GM23338 (cell line): ENCODE measurements around the gene LITAF. TPM values are rescaled to one million over a fixed set of nuclear protein-coding genes. Genes with fewer than 3 reads are reported as not detected.

ENCODE experiments used
- ATAC-seq: fragments of 200-7000 bp; cut with Tn5 transposase; 3 replicates; pipeline ENCODE4 v1.9.1; 2020
- DNase-seq: peaks from one replicate; pipeline ENCODE4 v3.0.0-alpha.2; 2015; ENCODE audit warnings: low spot score
- H2AFZ ChIP-seq: fragments of 200-600 bp; sonication (generic); 2 replicates; pipeline ENCODE4 v1.8.0; 2016; ENCODE audit warnings: antibody characterized with exemption, mild to moderate bottlenecking, moderate library complexity
- H3F3A ChIP-seq: fragments of 200-600 bp; sonication (generic); replicated peaks from 2 replicates; pipeline ENCODE4 v1.8.0; 2017; ENCODE audit warnings: antibody characterized with exemption, mixed run types, low read depth
- H3K27ac ChIP-seq: fragments of 200-600 bp; sonication (generic); 2 replicates; pipeline ENCODE4 v1.6.1; 2016; ENCODE audit warnings: low read depth
- H3K27me3 ChIP-seq: fragments of 200-600 bp; sonication (generic); 2 replicates; pipeline ENCODE4 v1.8.0; 2016; ENCODE audit warnings: mild to moderate bottlenecking, mixed run types, moderate library complexity; ENCODE audit not compliant: insufficient read depth
- H3K36me3 ChIP-seq: fragments of 200-600 bp; sonication (generic); 2 replicates; pipeline ENCODE4 v1.8.0; 2016; ENCODE audit warnings: mild to moderate bottlenecking; ENCODE audit not compliant: insufficient read depth
- H3K4me1 ChIP-seq: fragments of 200-600 bp; sonication (generic); 2 replicates; pipeline ENCODE4 v1.8.0; 2016; ENCODE audit warnings: mild to moderate bottlenecking, moderate library complexity; ENCODE audit not compliant: insufficient read depth
- H3K4me2 ChIP-seq: fragments of 200-600 bp; sonication (generic); 2 replicates; pipeline ENCODE4 v1.7.1; 2017; ENCODE audit warnings: mixed run types
- H3K4me3 ChIP-seq: fragments of 200-600 bp; sonication (generic); 2 replicates; pipeline ENCODE4 v1.6.1; 2016; ENCODE audit warnings: mixed run types
- H3K79me2 ChIP-seq: fragments of 200-600 bp; sonication (generic); replicated peaks from 2 replicates; pipeline ENCODE4 v1.8.0; 2017; ENCODE audit warnings: mild to moderate bottlenecking; ENCODE audit not compliant: insufficient read depth
- H3K9me2 ChIP-seq: fragments of 200-600 bp; sonication (generic); 2 replicates; pipeline ENCODE4 v1.8.0; 2017; ENCODE audit not compliant: insufficient read depth
- H4K20me1 ChIP-seq: fragments of 200-600 bp; sonication (generic); replicated peaks from 2 replicates; pipeline ENCODE4 v1.8.0; 2017; ENCODE audit warnings: mild to moderate bottlenecking; ENCODE audit not compliant: insufficient read depth
- H3K27ac Mint-ChIP-seq: 2 replicates; pipeline ENCODE4 v1.8.0; 2020; ENCODE audit warnings: inconsistent platforms, mild to moderate bottlenecking, moderate library complexity, mixed read lengths
- H3K27me3 Mint-ChIP-seq: 3 replicates; pipeline ENCODE4 v1.8.0; 2022; ENCODE audit warnings: low read depth, mild to moderate bottlenecking, moderate library complexity, mixed read lengths, inconsistent platforms; ENCODE audit not compliant: insufficient read depth, poor library complexity
- H3K36me3 Mint-ChIP-seq: 3 replicates; pipeline ENCODE4 v1.8.0; 2021; ENCODE audit warnings: low read depth, mild to moderate bottlenecking, inconsistent platforms, moderate library complexity, mixed read lengths
- H3K4me1 Mint-ChIP-seq: 3 replicates; pipeline ENCODE4 v1.8.0; 2020; ENCODE audit warnings: mild to moderate bottlenecking, inconsistent platforms, mixed read lengths
- H3K4me3 Mint-ChIP-seq: 3 replicates; pipeline ENCODE4 v1.8.0; 2021; ENCODE audit warnings: moderate library complexity, mild to moderate bottlenecking, inconsistent platforms, mixed read lengths
- H3K9me3 Mint-ChIP-seq: 3 replicates; pipeline ENCODE4 v1.8.0; 2020; ENCODE audit warnings: moderate library complexity, mild to moderate bottlenecking, inconsistent platforms, mixed read lengths
- CREB1 ChIP-seq: fragments of 250-450 bp; sonication (Bioruptor Pico); IDR thresholded peaks from 2 replicates; pipeline ENCODE4 v1.5.0; 2020; ENCODE audit warnings: low read depth, mild to moderate bottlenecking, moderate library complexity
- ETS1 ChIP-seq: IDR thresholded peaks from 2 replicates; pipeline ENCODE4 v1.6.1; 2016; ENCODE audit warnings: antibody characterized with exemption
- POLR2AphosphoS5 ChIP-seq: IDR thresholded peaks from 2 replicates; pipeline ENCODE4 v1.6.1; 2016; ENCODE audit warnings: antibody characterized with exemption, low read depth
- REST ChIP-seq: IDR thresholded peaks from one replicate; pipeline ENCODE4 v1.6.1; 2018; ENCODE audit warnings: antibody characterized with exemption; ENCODE audit not compliant: unreplicated experiment
- ZNF114 ChIP-seq: fragments of 250-450 bp; sonication (Bioruptor Pico); IDR thresholded peaks from 2 replicates; pipeline ENCODE4 v1.5.0; 2020; ENCODE audit warnings: mild to moderate bottlenecking, moderate library complexity
- ZNF331 ChIP-seq: fragments of 250-450 bp; sonication (Bioruptor Pico); IDR thresholded peaks from 2 replicates; pipeline ENCODE4 v1.5.0; 2020; ENCODE audit warnings: low read depth, mild to moderate bottlenecking, moderate library complexity
- ZNF462 ChIP-seq: fragments of 250-450 bp; sonication (Bioruptor Pico); IDR thresholded peaks from 2 replicates; pipeline ENCODE4 v1.5.0; 2020; ENCODE audit warnings: mild to moderate bottlenecking, moderate library complexity
- polyA plus RNA-seq: library from polyadenylated mRNA; unstranded; fragments of >200 nt; fragmentation: Nextera tagmentation; extraction: Ambion mirVana; gene quantifications from 2 replicates; pipeline ENCODE4 v1.2.1, GENCODE V29; 2016
- total RNA-seq: library from RNA; depleted of rRNA; stranded (reverse); fragments of >200 nt; shearing (Covaris generic); gene quantifications from 2 replicates; pipeline ENCODE4 v1.2.3, GENCODE V29; 2014

Gene LITAF
- total and polyA plus RNA-seq, 2 experiments from 2014 or later, result 131 to 158 TPM

GRCh38 chr16:11498683-11499082 lies 88.0 kb downstream of the LITAF start:
- H3K4me3 ChIP-seq, result no peak overlapping the region
- DNase-seq (peak; percentile 26), ATAC-seq (no peak)
- Mint-ChIP-seq H3K4me1 (peaks cover 45% of the 10 kb centered on the region), H3K27ac (no peak overlapping the region; the same call in 1 of the 2 replicates), H3K4me3 (no peak overlapping the region), H3K27me3 (peaks cover 11% of the 10 kb centered on the region), H3K36me3 (no peaks in the 10 kb centered on the region), H3K9me3 (no peaks in the 10 kb centered on the region; the same call in 2 of the 3 replicates)
- H3K79me2 ChIP-seq, result no peaks in the 10 kb centered on the region
- no peaks in the 10 kb centered on the region for H3K9me2 ChIP-seq
- 0 out of 2 replicates have a peak overlapping the region, but pooled peaks have one; percentile 50 for H3K27ac ChIP-seq
- no peaks in the 10 kb centered on the region for H4K20me1 ChIP-seq
- peaks cover 30% of the 10 kb centered on the region for H3K4me1 ChIP-seq
- H3K36me3 ChIP-seq, result no peaks in the 10 kb centered on the region
- no peak overlapping the region for H3K4me2 ChIP-seq
- 0 out of 2 replicates have a peak overlapping the region, but pooled peaks have one; percentile 32 for H2AFZ ChIP-seq
- no peaks in the 10 kb centered on the region for H3K27me3 ChIP-seq
- H3F3A ChIP-seq, result peaks cover 9% of the 10 kb centered on the region; the same call in 1 of the 2 replicates
- TF ChIP-seq ZNF462 (CRISPR knock-in tag) (no peak), ETS1 (no peak), ZNF114 (CRISPR knock-in tag) (no peak), REST (no peak), CREB1 (CRISPR knock-in tag) (no peak), POLR2AphosphoS5 (no peak), ZNF331 (CRISPR knock-in tag) (no peak)
